Subcutaneous abdominal adipose tissue (tissue), 5 donors: ENCODE measurements around the gene PCSK4.
A peak's percentile ranks its signal among the peaks of the same experiment; 100 is the strongest.
"Not testable (repeated sequence)": the region's sequence is repeated elsewhere in the genome, so short reads cannot be mapped to it uniquely, and the experiment has no call there.

Experiments
- H3K27ac ChIP-seq: one replicate; pipeline ENCODE4 v1.7.0; 2013; ENCODE audit warnings: low read depth, mild to moderate bottlenecking, inconsistent platforms, low read length, moderate library complexity
- H3K27me3 ChIP-seq, 5 donors: one replicate each; pipeline ENCODE4 v1.7.0; 2013; ENCODE audit warnings: low read length in 5 of 5, inconsistent platforms in 1 of 5; ENCODE audit not compliant: control insufficient read depth in 5 of 5, insufficient read depth in 4 of 5
- H3K36me3 ChIP-seq, 5 donors: one replicate each; pipeline ENCODE4 v1.7.0; 2013; ENCODE audit warnings: low read length in 5 of 5; ENCODE audit not compliant: control insufficient read depth in 5 of 5, insufficient read depth in 5 of 5
- H3K4me1 ChIP-seq, 5 donors: one replicate each; pipeline ENCODE4 v1.7.0; 2013; ENCODE audit warnings: low read length in 5 of 5, mild to moderate bottlenecking in 3 of 5, moderate library complexity in 1 of 5; ENCODE audit not compliant: control insufficient read depth in 5 of 5, insufficient read depth in 5 of 5
- H3K4me3 ChIP-seq, 5 donors: one replicate each; pipeline ENCODE4 v1.7.0; 2013; ENCODE audit warnings: low read length in 5 of 5, low read depth in 1 of 5
- H3K9ac ChIP-seq, 5 donors: one replicate each; pipeline ENCODE4 v1.7.0; 2013; ENCODE audit warnings: low read length in 5 of 5, mild to moderate bottlenecking in 4 of 5, moderate library complexity in 3 of 5
- H3K9me3 ChIP-seq, 5 donors: one replicate each; pipeline ENCODE4 v1.7.0; 2013; ENCODE audit warnings: low read length in 5 of 5; ENCODE audit not compliant: control insufficient read depth in 5 of 5
- donor health status: healthy.
- donor health status: healthy.
- donor health status: healthy.
- donor health status: healthy.
- donor health status: healthy.

The PCSK4 gene

GRCh38 chr19:1440418-1440801, 49.7 kb downstream of the PCSK4 start:
- Histone ChIP-seq H3K4me3 (no peak overlapping the region), H3K4me1 (peaks cover 4 to 39% (median 28%) of the 10 kb centered on the region in 5 donors), H3K36me3 (peaks cover 0 to 40% (median 34%) of the 10 kb centered on the region in 5 donors), H3K27ac (no peak overlapping the region), H3K27me3 (peaks cover 0 to 2% (median 0%) of the 10 kb centered on the region in 5 donors), H3K9ac (peak overlapping the region in 1 of 5 donors; percentile 56), H3K9me3 (no peaks in the 10 kb centered on the region)

GRCh38 chr19:1439525-1440417, 50.4 kb downstream of the PCSK4 start:
- H3K9ac ChIP-seq = peak overlapping the region; percentile 77 to 96 (median 91)

GRCh38 chr19:1438933-1439354, 51.2 kb downstream of the PCSK4 start:
- Histone ChIP-seq H3K36me3 (peaks cover 0 to 52% (median 43%) of the 10 kb centered on the region in 5 donors), H3K4me3 (peak overlapping the region; percentile 80 to 97 (median 93)), H3K27me3 (no peaks in the 10 kb centered on the region), H3K27ac (peak overlapping the region; percentile 65), H3K9ac (peak overlapping the region; percentile 77 to 96 (median 91)), H3K9me3 (no peaks in the 10 kb centered on the region), H3K4me1 (peaks cover 4 to 30% (median 21%) of the 10 kb centered on the region in 5 donors)

More at GRCh38 chr19:1439525-1440417, 50.4 kb downstream of the PCSK4 start:
- H3K36me3 ChIP-seq = peaks cover 0 to 43% (median 35%) of the 10 kb centered on the region in 5 donors
- H3K27me3 ChIP-seq, H3K9me3 ChIP-seq, H3K27ac ChIP-seq: not testable (repeated sequence)
- H3K4me1 ChIP-seq = peaks cover 4 to 33% (median 23%) of the 10 kb centered on the region in 5 donors
- H3K4me3 ChIP-seq = peak overlapping the region; percentile 80 to 97 (median 93)

GRCh38 chr19:1438035-1438932, 51.9 kb downstream of the PCSK4 start, which contains the start of gene RPS15:
Gene RPS15, plus strand, starts transcription at chr19:1438396. Its CDS starts 30 bp downstream, at chr19:1438426.
- peak within 1 kb of the TSS; percentile 77 to 96 (median 91) for H3K9ac ChIP-seq
- H3K27me3 ChIP-seq = no peaks in the 10 kb centered on the region
- peaks cover 4 to 30% (median 21%) of the 10 kb centered on the region in 5 donors for H3K4me1 ChIP-seq
- H3K9me3 ChIP-seq = no peaks in the 10 kb centered on the region
- peak within 1 kb of the TSS; percentile 80 to 97 (median 93) for H3K4me3 ChIP-seq
- H3K36me3 ChIP-seq = peaks cover 0 to 58% (median 50%) of the 10 kb centered on the region in 5 donors
- H3K27ac ChIP-seq = peak within 1 kb of the TSS; percentile 65

GRCh38 chr19:1437609-1438008, 52.5 kb downstream of the PCSK4 start:
- Histone ChIP-seq H3K4me3 (peak overlapping the region; percentile 61 to 97 (median 93)), H3K4me1 (peaks cover 4 to 30% (median 21%) of the 10 kb centered on the region in 5 donors), H3K9me3 (no peaks in the 10 kb centered on the region), H3K9ac (no peak overlapping the region), H3K27me3 (no peaks in the 10 kb centered on the region), H3K27ac (no peak overlapping the region), H3K36me3 (peaks cover 0 to 62% (median 56%) of the 10 kb centered on the region in 5 donors)

GRCh38 chr19:1435378-1435989, 54.7 kb downstream of the PCSK4 start:
- H3K27ac ChIP-seq = no peak overlapping the region
- H3K36me3 ChIP-seq = peaks cover 0 to 57% (median 47%) of the 10 kb centered on the region in 5 donors
- no peak overlapping the region for H3K9ac ChIP-seq
- H3K27me3 ChIP-seq = no peaks in the 10 kb centered on the region
- no peak overlapping the region for H3K4me3 ChIP-seq
- H3K9me3 ChIP-seq = no peaks in the 10 kb centered on the region
- peaks cover 4 to 23% (median 18%) of the 10 kb centered on the region in 5 donors for H3K4me1 ChIP-seq

GRCh38 chr19:1434577-1435060, 55.5 kb downstream of the PCSK4 start:
- Histone ChIP-seq H3K4me3 (no peak overlapping the region), H3K36me3 (peaks cover 0 to 56% (median 47%) of the 10 kb centered on the region in 5 donors), H3K27ac (no peak overlapping the region), H3K9me3 (no peaks in the 10 kb centered on the region), H3K4me1 (peaks cover 2 to 15% (median 12%) of the 10 kb centered on the region in 5 donors), H3K27me3 (no peaks in the 10 kb centered on the region), H3K9ac (no peak overlapping the region)

GRCh38 chr19:1434040-1434366, 56.1 kb downstream of the PCSK4 start:
- Histone ChIP-seq H3K27ac (no peak overlapping the region), H3K4me3 (no peak overlapping the region), H3K9me3 (no peaks in the 10 kb centered on the region), H3K4me1 (peaks cover 2 to 9% (median 6%) of the 10 kb centered on the region in 5 donors), H3K36me3 (peaks cover 0 to 59% (median 51%) of the 10 kb centered on the region in 5 donors), H3K9ac (no peak overlapping the region), H3K27me3 (no peaks in the 10 kb centered on the region)
